GM18511 (cell line): ENCODE measurements around the gene FAM90A1.
"Not testable (repeated sequence)": the region's sequence is repeated elsewhere in the genome, so short reads cannot be mapped to it uniquely, and the experiment has no call there.

Experiments
- ATAC-seq: cut with Tn5 transposase; IDR thresholded peaks from one replicate; pipeline ENCODE4 v1.9.1; 2021; ENCODE audit warnings: mild to moderate bottlenecking, moderate library complexity; ENCODE audit not compliant: unreplicated experiment

Gene FAM90A1

GRCh38 chr12:8233935-8234495 lies 6.6 kb upstream of the FAM90A1 start:
- not testable (repeated sequence) for ATAC-seq

GRCh38 chr12:8233300-8233855 lies 6.0 kb upstream of the FAM90A1 start:
- not testable (repeated sequence) for ATAC-seq

- not testable (repeated sequence) for ATAC-seq
These were observed 4.5 kb upstream of the FAM90A1 start for GRCh38 chr12:8231666-8232608.

- not testable (repeated sequence) for ATAC-seq
These were observed 3.6 kb upstream of the FAM90A1 start for GRCh38 chr12:8231049-8231448.

DNA sequence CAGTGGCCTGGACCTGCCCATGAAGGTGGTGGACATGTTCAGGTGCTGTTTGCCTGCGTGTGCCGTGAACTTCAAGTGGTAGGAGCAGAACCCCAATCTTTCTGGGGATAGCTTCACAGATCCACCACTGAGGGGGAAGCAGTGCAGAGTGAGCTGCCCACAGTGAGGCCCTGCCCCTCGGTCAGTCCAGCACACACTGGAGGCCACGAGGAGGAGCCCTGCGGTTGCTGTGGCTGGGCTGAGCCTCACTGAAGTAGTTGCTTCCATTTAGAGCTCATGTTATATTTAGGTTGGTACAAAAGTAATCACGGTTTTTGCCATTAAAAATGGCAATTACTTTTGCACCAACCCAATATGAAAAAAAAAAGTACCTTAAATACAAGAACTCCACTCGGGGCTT lies 2.1 kb upstream of the FAM90A1 start:
- ATAC-seq = not testable (repeated sequence)

- ATAC-seq = not testable (repeated sequence)
These were observed 1.2 kb upstream of the FAM90A1 start for GRCh38 chr12:8228607-8229006.

- ATAC-seq = not testable (repeated sequence)
These were observed 287 bp upstream of the FAM90A1 start for GRCh38 chr12:8227732-8228077.

GRCh38 chr12:8226355-8226754 lies 1.1 kb downstream of the FAM90A1 start:
- no peak for ATAC-seq

DNA sequence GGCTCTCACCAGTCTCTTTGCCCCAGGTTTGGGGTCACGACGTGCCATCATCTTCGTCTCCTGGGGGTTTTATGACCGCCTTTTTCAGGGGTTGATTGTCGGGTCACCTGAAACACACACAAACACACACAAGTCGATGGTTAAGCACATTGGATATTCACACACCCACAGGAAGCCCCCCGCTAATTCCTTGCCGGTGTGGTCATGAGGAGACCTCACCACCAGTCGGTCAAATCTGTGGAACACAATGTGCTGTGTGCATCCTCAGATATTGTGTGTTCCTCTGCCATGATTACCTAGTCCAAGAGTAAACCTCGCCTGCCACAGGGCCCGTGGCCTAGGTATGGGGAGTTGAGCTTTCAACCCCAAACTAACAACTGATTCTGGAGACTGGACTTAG lies 2.6 kb downstream of the FAM90A1 start:
- not testable (repeated sequence) for ATAC-seq

DNA sequence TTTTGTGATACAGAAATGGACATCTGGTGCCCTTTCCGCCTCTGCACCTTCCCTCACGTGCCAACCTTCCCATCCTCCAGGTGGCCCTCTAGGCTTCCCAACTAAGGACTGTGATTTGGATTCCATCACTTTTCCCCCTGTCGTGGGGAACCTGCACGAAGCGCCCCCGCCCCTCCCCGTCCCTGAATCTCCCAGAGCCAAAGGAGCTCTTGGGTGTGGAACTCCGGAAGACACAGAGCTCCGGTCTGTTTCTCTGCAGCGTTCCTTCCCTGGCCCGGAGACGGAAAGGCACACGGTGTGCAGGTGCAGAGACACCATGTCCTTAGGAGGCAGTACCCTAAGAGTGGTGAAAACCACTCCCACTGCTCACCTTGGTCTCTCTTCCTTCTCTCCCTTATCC lies 3.8 kb downstream of the FAM90A1 start:
- not testable (repeated sequence) for ATAC-seq

DNA sequence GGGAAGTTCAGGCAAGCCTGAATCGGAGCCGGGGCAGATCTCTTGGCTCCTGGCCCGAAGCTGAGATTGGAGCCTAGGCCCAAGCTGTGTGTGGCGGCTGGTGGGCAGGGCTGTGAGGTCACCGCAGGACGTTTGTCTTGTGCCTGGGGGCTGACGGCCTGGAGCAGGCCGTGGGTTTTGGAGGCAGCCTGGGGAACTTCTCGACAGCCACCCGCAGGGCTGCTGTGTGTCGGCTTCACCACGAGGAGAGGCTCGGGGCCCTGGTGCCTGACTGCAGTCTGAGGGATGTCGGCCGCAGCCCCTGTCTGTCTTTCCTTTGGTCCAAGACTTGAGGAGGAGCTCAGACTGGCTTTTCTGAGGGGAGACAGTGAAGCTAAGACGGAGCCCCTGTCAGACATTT lies 5.1 kb downstream of the FAM90A1 start:
- ATAC-seq = not testable (repeated sequence)

GRCh38 chr12:8221844-8222243 lies 5.6 kb downstream of the FAM90A1 start:
- not testable (repeated sequence) for ATAC-seq

- not testable (repeated sequence) for ATAC-seq
These were observed 6.0 kb downstream of the FAM90A1 start for GRCh38 chr12:8221375-8221774.

GRCh38 chr12:8218711-8219382 lies 8.6 kb downstream of the FAM90A1 start:
- not testable (repeated sequence) for ATAC-seq

DNA sequence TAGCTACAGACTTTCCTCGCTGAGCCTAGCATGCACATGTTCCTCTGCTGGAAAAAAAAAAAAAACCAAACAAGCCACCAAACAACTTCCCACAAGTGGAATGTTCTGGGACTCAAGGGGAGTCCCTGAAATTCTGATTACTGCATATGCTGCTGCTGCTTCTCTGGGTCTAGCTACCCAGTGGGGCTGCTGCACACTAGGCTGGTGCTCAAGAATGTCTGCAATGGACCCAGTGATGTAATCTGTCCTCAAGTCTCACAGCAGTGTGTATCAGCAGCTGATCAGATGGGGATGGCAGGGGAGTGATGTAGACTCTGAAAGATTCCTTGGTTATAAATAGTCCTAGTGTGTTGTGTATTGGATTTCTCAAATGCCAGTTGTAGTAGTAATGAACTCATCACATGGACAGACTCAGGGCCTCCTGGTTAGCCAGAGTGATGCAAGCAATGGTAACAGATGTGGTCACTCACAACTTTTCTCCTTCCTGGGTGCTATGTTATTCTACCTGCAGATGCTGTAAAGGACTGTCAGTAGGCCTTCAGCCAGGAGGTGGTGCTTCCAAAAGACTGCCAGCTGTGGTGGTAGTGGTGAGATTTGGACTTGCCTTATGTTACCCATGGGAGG lies 29.6 kb downstream of the FAM90A1 start:
- not testable (repeated sequence) for ATAC-seq

DNA sequence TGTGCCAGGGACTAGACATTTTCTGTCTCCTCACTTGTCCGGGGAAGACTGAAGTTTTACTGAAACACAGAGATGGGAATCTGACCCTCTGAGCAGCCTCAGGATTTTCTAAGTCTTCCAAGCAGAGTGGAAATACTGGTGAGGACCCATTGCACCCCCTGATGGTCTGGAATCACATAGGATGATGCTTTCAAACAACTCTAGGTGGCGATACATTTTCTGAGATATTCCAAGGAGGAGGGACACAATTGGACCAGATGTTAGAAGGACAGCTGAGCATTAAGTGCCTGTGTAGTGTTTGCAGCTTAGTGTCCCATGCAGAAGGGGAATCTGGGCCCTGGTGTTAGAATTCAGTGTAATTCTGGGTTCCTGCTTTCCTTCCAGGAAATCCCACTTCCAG lies 39.3 kb downstream of the FAM90A1 start:
- not testable (repeated sequence) for ATAC-seq

DNA sequence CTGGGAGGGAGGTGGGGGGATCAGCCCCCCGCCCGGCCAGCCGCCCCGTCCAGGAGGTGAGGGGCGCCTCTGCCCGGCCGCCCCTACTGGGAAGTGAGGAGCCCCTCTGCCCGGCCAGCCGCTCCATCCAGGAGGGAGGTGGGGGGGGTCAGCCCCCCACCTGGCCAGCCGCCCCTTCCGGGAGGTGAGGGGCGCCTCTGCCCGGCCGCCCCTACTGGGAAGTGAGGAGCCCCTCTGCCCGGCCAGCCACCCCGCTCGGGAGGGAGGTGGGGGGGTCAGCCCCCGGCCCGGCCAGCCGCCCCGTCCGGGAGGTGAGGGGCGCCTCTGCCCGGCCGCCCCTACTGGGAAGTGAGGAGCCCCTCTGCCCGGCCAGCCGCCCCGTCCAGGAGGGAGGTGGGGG lies 43.2 kb downstream of the FAM90A1 start:
- not testable (repeated sequence) for ATAC-seq

- not testable (repeated sequence) for ATAC-seq
These were observed 44.1 kb downstream of the FAM90A1 start for GRCh38 chr12:8183346-8183745.

DNA sequence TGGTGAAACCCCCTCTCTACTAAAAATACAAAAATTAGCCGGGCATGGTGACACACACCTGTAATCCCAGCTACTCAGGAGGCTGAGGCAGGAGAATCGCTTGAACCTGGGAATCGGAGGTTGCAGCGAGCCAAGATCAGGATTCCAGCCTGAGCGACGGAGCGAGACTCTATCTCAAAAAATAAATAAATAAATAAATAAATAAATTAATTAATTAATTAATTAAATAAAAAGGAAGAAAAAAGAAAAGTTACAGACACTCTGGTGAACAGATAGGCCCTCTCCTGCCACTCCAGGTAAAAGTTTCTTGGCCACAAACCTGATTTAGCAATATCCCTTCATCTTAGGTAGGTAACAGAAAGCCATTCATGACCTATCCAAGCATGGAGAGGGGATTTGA lies 44.5 kb downstream of the FAM90A1 start:
- not testable (repeated sequence) for ATAC-seq

- not testable (repeated sequence) for ATAC-seq
These were observed 46.1 kb downstream of the FAM90A1 start for GRCh38 chr12:8181271-8181670.
